HCT116 (cell line): ENCODE measurements around the gene NXPE3.

ENCODE experiments used
- CTCF ChIP-seq, 3 experiments: fragments of 200-600 bp in 1 of 3; sonication (generic) in 1 of 3; IDR thresholded peaks in 2 of 3; conservative IDR thresholded peaks in 1 of 3; 2 replicates each; pipeline ENCODE4 v1.5.1; 2012 to 2017; ENCODE audit warnings: low read depth in 2 of 3, low read length in 2 of 3, antibody characterized with exemption in 1 of 3, borderline replicate concordance in 1 of 3, control low read depth in 1 of 3, mild to moderate bottlenecking in 1 of 3, mixed read lengths in 1 of 3, mixed run types in 1 of 3, moderate library complexity in 1 of 3; ENCODE audit not compliant: insufficient read depth in 1 of 3
- EZH2 ChIP-seq: fragments of 200-600 bp; sonication (generic); IDR thresholded peaks from 2 replicates; pipeline ENCODE4 v1.6.1; 2017; ENCODE audit warnings: antibody characterized with exemption, mixed run types
- EZH2phosphoT487 ChIP-seq: fragments of 200-600 bp; IDR thresholded peaks from 2 replicates; pipeline ENCODE4 v1.6.1; 2018; ENCODE audit warnings: antibody characterized with exemption, borderline replicate concordance
- POLR2A ChIP-seq: IDR thresholded peaks from 2 replicates; pipeline ENCODE4 v1.7.0; 2011; ENCODE audit warnings: borderline replicate concordance; ENCODE audit not compliant: insufficient read depth, insufficient read length; ENCODE audit errors: extremely low read depth
- REST ChIP-seq: IDR thresholded peaks from 2 replicates; pipeline ENCODE4 v1.6.1; 2012; ENCODE audit warnings: low read depth
- YY1 ChIP-seq: IDR thresholded peaks from 2 replicates; pipeline ENCODE4 v1.6.1; 2011; ENCODE audit warnings: low read length, low read depth, moderate library complexity, mild to moderate bottlenecking; ENCODE audit not compliant: insufficient replicate concordance; ENCODE audit errors: extremely low read depth
- ZFX ChIP-seq: fragments of 450-650 bp; IDR thresholded peaks from 2 replicates; pipeline ENCODE4 v1.6.1; 2017
- TF ChIP-seq, protein P1 (sequence below): IDR thresholded peaks from 2 replicates; pipeline ENCODE4 v1.6.1; 2012

DNA sequence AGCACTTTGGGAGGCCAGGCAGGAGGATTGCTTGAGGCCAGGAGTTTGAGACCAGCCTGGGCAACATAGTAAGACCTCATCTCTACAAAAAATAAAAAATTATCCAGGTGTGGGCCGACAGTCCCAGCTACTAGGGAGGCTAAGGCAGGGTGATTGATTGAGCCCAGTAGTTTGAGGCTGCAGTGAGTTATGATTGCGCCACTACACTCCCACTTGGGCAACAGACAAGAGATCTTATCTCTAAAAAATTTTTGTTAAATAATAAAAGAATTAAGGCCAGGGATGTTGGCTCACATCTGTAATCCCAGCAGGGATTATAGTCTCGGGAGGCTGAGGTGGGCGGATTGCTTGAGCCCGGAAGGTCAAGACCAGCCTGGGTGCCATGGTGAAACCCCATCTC, 44.5 kb downstream of the NXPE3 start:
- TF ChIP-seq CTCF (IDR thresholded peaks at IDR 0.05 in 2 of 3, conservative IDR thresholded peaks at IDR 0.05 in 1 of 3; ENCODE audit: borderline replicate concordance in 1 of 3, insufficient read depth in 1 of 3, low read depth in 2 of 3, low read length in 2 of 3) = no peak
- TF ChIP-seq, protein P1, sequence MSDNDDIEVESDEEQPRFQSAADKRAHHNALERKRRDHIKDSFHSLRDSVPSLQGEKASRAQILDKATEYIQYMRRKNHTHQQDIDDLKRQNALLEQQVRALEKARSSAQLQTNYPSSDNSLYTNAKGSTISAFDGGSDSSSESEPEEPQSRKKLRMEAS = no peak
- no peak for TF ChIP-seq EZH2
- no peak for TF ChIP-seq POLR2A
- no peak for TF ChIP-seq EZH2phosphoT487
- no peak for TF ChIP-seq YY1
- TF ChIP-seq REST = no peak
- no peak for TF ChIP-seq ZFX
